HEK293 (cell line): ENCODE measurements around the gene PLA2G4B.

Source experiments
- CTCF ChIA-PET: fragments of 350-600 bp; formaldehyde crosslinking; extraction: SDS; loops from one replicate; lab custom pipeline; 2021; ENCODE audit warnings: antibody characterized with exemption; lab: Yijun Ruan, JAX
- POLR2A ChIA-PET: fragments of 300-600 bp; formaldehyde crosslinking; extraction: SDS; loops from one replicate; lab custom pipeline; 2020; ENCODE audit warnings: antibody characterized with exemption, inconsistent platforms; lab: Yijun Ruan, JAX
- H3K27ac ChIP-seq: fragments of 200-500 bp; sonication (Bioruptor generic); 2 replicates; pipeline ENCODE4 v1.5.1; 2014; ENCODE audit warnings: low read depth, low read length, control low read depth, inconsistent platforms; ENCODE audit errors: extremely low read depth
- H3K36me3 ChIP-seq, 2 experiments: fragments of 200-500 bp in 1 of 2; sonication (Bioruptor generic) in 1 of 2; 1 replicate in 1 of 2; 2 replicates in 1 of 2; pipeline ENCODE4 v1.5.1; 2014 to 2017; ENCODE audit warnings: inconsistent platforms in 2 of 2, low read length in 2 of 2; ENCODE audit not compliant: control insufficient read depth in 2 of 2, insufficient read depth in 1 of 2
- H3K4me1 ChIP-seq: fragments of 200-500 bp; sonication (Bioruptor generic); 2 replicates; pipeline ENCODE4 v1.5.1; 2014; ENCODE audit warnings: mild to moderate bottlenecking, low read length, inconsistent platforms; ENCODE audit not compliant: control insufficient read depth, insufficient read depth
- H3K4me3 ChIP-seq: 2 replicates; pipeline ENCODE4 v1.5.1; 2011; ENCODE audit warnings: low read depth, mild to moderate bottlenecking, control low read depth, low read length, moderate library complexity
- H3K9me3 ChIP-seq: fragments of 200-500 bp; sonication (Bioruptor generic); 2 replicates; pipeline ENCODE4 v1.5.1; 2014; ENCODE audit warnings: low read depth, low read length, inconsistent platforms; ENCODE audit not compliant: control insufficient read depth, insufficient read depth
- BCL6B ChIP-seq: fragments of 450-650 bp; formaldehyde crosslinking; IDR thresholded peaks from 2 replicates; pipeline ENCODE4 v1.5.1; 2017; ENCODE audit warnings: missing biosample characterization, missing genetic modification characterization
- GLI2 ChIP-seq: fragments of 450-650 bp; formaldehyde crosslinking; IDR thresholded peaks from 2 replicates; pipeline ENCODE4; 2017; ENCODE audit warnings: missing biosample characterization, missing genetic modification characterization, low read depth, borderline replicate concordance
- HOXD13 ChIP-seq: sonication (generic); formaldehyde crosslinking; IDR thresholded peaks from 2 replicates; pipeline ENCODE4 v1.8.0; 2022; ENCODE audit warnings: missing genetic modification reagents, borderline replicate concordance
- PRDM2 ChIP-seq: fragments of 450-650 bp; formaldehyde crosslinking; IDR thresholded peaks from 2 replicates; pipeline ENCODE4 v1.5.1; 2016; ENCODE audit warnings: missing biosample characterization, missing genetic modification characterization, borderline replicate concordance
- REPIN1 ChIP-seq: fragments of 450-650 bp; formaldehyde crosslinking; IDR thresholded peaks from 2 replicates; pipeline ENCODE4 v1.5.1; 2017; ENCODE audit warnings: missing biosample characterization, missing genetic modification characterization, low read depth
- ZBTB49 ChIP-seq: fragments of 450-650 bp; formaldehyde crosslinking; IDR thresholded peaks from 2 replicates; pipeline ENCODE4 v1.5.1; 2016; ENCODE audit warnings: missing biosample characterization, missing genetic modification characterization, low read depth
- ZNF138 ChIP-seq: fragments of 450-650 bp; formaldehyde crosslinking; IDR thresholded peaks from 2 replicates; pipeline ENCODE4 v1.5.1; 2016; ENCODE audit warnings: missing biosample characterization, missing genetic modification characterization, borderline replicate concordance
- ZNF146 ChIP-seq: fragments of 450-650 bp; formaldehyde crosslinking; IDR thresholded peaks from 2 replicates; pipeline ENCODE4 v1.5.1; 2016; ENCODE audit warnings: missing biosample characterization, missing genetic modification characterization
- ZNF24 ChIP-seq: fragments of 450-650 bp; formaldehyde crosslinking; IDR thresholded peaks from 2 replicates; pipeline ENCODE4 v1.5.1; 2016; ENCODE audit warnings: missing biosample characterization, missing genetic modification characterization
- ZNF394 ChIP-seq: fragments of 450-650 bp; formaldehyde crosslinking; IDR thresholded peaks from 2 replicates; pipeline ENCODE4 v1.5.1; 2016; ENCODE audit warnings: missing biosample characterization, missing genetic modification characterization, mild to moderate bottlenecking, moderate library complexity, borderline replicate concordance
- ZNF585B ChIP-seq: fragments of 450-650 bp; formaldehyde crosslinking; IDR thresholded peaks from 2 replicates; pipeline ENCODE4 v1.5.1; 2016; ENCODE audit warnings: missing biosample characterization, missing genetic modification characterization
- ZNF610 ChIP-seq: fragments of 450-650 bp; formaldehyde crosslinking; IDR thresholded peaks from 2 replicates; pipeline ENCODE4 v1.5.1; 2016; ENCODE audit warnings: missing biosample characterization, missing genetic modification characterization, borderline replicate concordance
- ZNF658 ChIP-seq: fragments of 450-650 bp; formaldehyde crosslinking; IDR thresholded peaks from 2 replicates; pipeline ENCODE4; 2016; ENCODE audit warnings: missing biosample characterization, missing genetic modification characterization
- ZNF692 ChIP-seq: fragments of 450-650 bp; formaldehyde crosslinking; IDR thresholded peaks from 2 replicates; pipeline ENCODE4 v1.5.1; 2016; ENCODE audit warnings: missing biosample characterization, missing genetic modification characterization

Gene PLA2G4B

GRCh38 chr15:41851167-41851523 is 12.5 kb downstream of the PLA2G4B start:
- H3K4me1 ChIP-seq, result no peaks in the 10 kb centered on the region
- TF ChIP-seq ZNF658 (tag by site-specific recombination) (no peak), ZNF24 (tag by site-specific recombination) (no peak), PRDM2 (tag by site-specific recombination) (no peak), ZNF146 (tag by site-specific recombination) (no peak), ZNF138 (tag by site-specific recombination) (no peak), ZNF394 (no peak), BCL6B (tag by site-specific recombination) (no peak), ZNF692 (tag by site-specific recombination) (no peak), ZNF585B (tag by site-specific recombination) (no peak), GLI2 (tag by site-specific recombination) (no peak), HOXD13 (no peak), ZBTB49 (tag by site-specific recombination) (no peak), ZNF610 (tag by site-specific recombination) (no peak), REPIN1 (tag by site-specific recombination) (no peak)
- TF ChIP-seq, all 188 proteins: peak for 0
- CTCF ChIA-PET, result no interaction called here
- POLR2A ChIA-PET, result no interaction called here
- Histone ChIP-seq H3K9me3 (no peaks in the 10 kb centered on the region), H3K27ac (no peak overlapping the region), H3K36me3 (peaks cover 0 to 15% of the 10 kb centered on the region in 2 experiments; a peak in 1 of 3 replicates), H3K4me3 (no peak overlapping the region)
